Immature natural killer cell (primary cell): ENCODE results near the gene ASIC2. TPM values are rescaled to one million over a fixed set of nuclear protein-coding genes. Genes with fewer than 3 reads are reported as not detected.

Source experiments
- DNase-seq, 3 donors: peaks; one replicate each; pipeline ENCODE4 v3.0.0; 2022; ENCODE audit warnings: mixed read lengths in 1 of 3
- H3K27ac Mint-ChIP-seq, 6 donors: one replicate each; pipeline ENCODE4 v1.8.0; 2020; ENCODE audit warnings: mixed read lengths in 6 of 6, mild to moderate bottlenecking in 5 of 6, inconsistent platforms in 4 of 6, moderate library complexity in 3 of 6
- H3K27me3 Mint-ChIP-seq, 3 donors: one replicate each; pipeline ENCODE4 v1.8.0; 2020 to 2021; ENCODE audit warnings: low read depth in 3 of 3, mild to moderate bottlenecking in 3 of 3, mixed read lengths in 3 of 3, moderate library complexity in 3 of 3, inconsistent platforms in 1 of 3
- H3K36me3 Mint-ChIP-seq, 3 donors: one replicate each; pipeline ENCODE4 v1.8.0; 2020; ENCODE audit warnings: mixed read lengths in 3 of 3, inconsistent platforms in 2 of 3, mild to moderate bottlenecking in 2 of 3
- H3K4me1 Mint-ChIP-seq, 2 donors: one replicate each; pipeline ENCODE4 v1.8.0; 2020; ENCODE audit warnings: inconsistent platforms in 2 of 2, mild to moderate bottlenecking in 2 of 2, mixed read lengths in 2 of 2, moderate library complexity in 1 of 2
- H3K4me3 Mint-ChIP-seq, 5 donors: one replicate each; pipeline ENCODE4 v1.8.0; 2020; ENCODE audit warnings: mild to moderate bottlenecking in 5 of 5, mixed read lengths in 5 of 5, inconsistent platforms in 3 of 5, moderate library complexity in 3 of 5
- H3K9me3 Mint-ChIP-seq, 6 donors: one replicate each; pipeline ENCODE4 v1.8.0; 2020; ENCODE audit warnings: mild to moderate bottlenecking in 6 of 6, mixed read lengths in 6 of 6, inconsistent platforms in 4 of 6, moderate library complexity in 3 of 6
- polyA plus RNA-seq, 3 donors: library from polyadenylated mRNA; unstranded; fragments of 300-500 nt; fragmentation: Illumina TruSeq; gene quantifications; one replicate each; pipeline ENCODE4 v1.2.3, GENCODE V29; 2021

Gene ASIC2
- polyA plus RNA-seq, 3 donors from 2014 or later = not detected

DNA sequence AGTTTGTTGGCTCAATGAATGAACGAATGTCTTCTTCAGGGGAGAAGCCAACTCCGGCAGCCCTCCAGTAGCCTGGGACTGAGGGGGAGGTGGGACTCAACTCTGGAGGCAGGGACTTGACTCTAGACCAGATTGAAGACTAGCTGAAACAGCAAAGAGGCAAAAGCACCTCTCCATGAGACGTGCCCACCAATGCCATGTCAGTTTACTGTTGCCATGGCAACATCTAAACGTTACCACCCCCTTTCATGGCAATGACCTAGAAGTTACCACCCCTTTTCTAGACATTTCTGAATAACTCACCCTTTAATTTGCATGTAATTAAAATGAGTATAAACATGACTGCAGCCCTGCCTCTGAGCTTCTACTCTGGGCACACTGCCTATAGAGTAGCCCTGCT, 91.8 kb downstream of the ASIC2 start:
- DNase-seq = no peak
- H3K27ac Mint-ChIP-seq = no peak overlapping the region
- H3K36me3 Mint-ChIP-seq = no peaks in the 10 kb centered on the region
- H3K4me3 Mint-ChIP-seq = no peak overlapping the region
- no peaks in the 10 kb centered on the region for H3K9me3 Mint-ChIP-seq
- H3K27me3 Mint-ChIP-seq = peaks cover 0 to 7% (median 2%) of the 10 kb centered on the region in 3 donors
- H3K4me1 Mint-ChIP-seq = no peaks in the 10 kb centered on the region

DNA sequence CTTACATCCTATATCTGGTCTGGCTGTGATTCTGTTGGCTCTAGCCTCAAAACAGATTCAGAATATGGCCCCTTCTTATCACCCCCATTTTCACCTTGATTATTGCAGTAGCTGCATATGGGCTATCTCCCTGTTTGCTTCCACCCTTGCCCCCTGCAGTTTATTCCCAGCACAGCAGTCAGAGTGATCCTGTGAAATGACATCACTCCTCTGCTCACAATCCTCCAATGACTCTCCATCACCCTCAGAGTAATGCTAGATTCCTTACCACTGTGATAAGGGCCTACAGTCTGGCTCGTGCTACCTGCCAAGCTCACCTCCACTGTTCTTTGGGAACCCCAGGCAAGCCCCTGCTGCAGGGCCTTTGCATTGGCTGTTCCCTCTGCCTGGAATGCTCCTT, 92.5 kb downstream of the ASIC2 start:
- DNase-seq = no peak
- Mint-ChIP-seq H3K9me3 (no peaks in the 10 kb centered on the region), H3K27ac (no peak overlapping the region), H3K36me3 (no peaks in the 10 kb centered on the region), H3K4me1 (no peaks in the 10 kb centered on the region), H3K27me3 (peaks cover 0 to 9% (median 2%) of the 10 kb centered on the region in 3 donors), H3K4me3 (no peak overlapping the region)

DNA sequence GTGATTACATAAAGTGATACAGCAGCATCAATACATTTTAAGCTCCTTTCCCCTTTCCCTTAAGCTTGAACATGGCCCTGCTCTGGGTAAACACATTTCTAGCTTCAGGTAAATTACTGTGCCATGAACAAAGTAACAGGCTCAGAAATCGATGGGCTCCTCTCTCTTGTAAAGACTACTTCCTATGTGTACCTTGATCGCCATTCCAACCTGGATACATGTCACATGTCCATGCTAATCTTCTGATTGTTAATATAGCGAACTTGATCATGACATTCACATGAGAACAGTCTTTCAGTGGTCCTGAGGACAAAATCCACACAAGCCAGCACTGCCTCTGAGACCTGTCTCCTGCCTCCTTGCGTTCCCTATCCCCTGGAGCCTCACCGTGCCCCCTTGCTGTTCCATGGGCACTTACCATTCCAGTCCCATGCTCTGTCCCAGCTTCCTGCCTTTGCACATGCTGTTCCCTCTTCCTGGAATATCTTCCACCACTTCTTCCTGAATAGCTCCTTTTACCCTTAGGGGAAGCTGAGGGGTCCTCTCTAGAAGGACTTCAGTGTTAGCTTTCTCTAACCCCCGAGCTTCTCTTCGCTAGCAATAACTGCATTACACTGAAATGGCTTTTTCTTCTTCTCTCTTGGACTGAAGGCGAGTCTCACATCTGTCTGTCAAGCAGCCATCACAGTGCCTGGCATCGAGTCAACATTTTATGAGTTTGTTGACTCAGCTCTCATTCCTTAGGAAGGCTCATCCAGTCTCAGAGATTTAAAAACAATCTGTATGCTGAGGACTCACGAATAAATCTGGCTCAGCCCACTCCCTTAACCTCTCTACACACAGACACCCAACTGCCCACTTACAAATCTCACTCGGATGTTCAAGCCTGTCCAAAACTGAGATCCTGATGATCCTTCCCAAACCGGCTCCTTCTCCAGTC, 93.3 kb downstream of the ASIC2 start:
- H3K27me3 Mint-ChIP-seq = peaks cover 0 to 9% (median 2%) of the 10 kb centered on the region in 3 donors
- no peaks in the 10 kb centered on the region for H3K9me3 Mint-ChIP-seq
- no peaks in the 10 kb centered on the region for H3K36me3 Mint-ChIP-seq
- DNase-seq = no peak
- H3K4me1 Mint-ChIP-seq = no peaks in the 10 kb centered on the region
- H3K4me3 Mint-ChIP-seq = no peak overlapping the region
- H3K27ac Mint-ChIP-seq = no peak overlapping the region

DNA sequence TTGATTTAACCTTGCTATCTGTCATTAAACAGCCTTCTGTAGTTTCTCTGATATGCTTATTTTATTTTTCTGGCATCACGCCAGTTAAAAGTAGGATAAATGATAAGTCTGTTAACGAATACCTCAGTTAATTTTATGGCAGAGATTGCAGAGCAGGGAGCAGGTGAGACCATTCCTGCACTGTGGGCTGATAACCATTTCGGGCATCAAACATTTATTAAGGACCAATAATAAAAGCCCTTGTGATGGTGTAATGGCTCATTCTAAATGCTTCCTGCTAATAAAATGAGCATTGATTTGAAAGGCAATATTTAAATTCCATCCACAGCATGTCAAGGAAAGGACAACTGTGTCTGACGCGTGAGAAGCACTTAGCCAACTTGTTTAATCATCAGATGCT, 94.1 kb downstream of the ASIC2 start:
- no peak for DNase-seq
- H3K4me3 Mint-ChIP-seq = no peak overlapping the region
- peaks cover 0 to 9% (median 2%) of the 10 kb centered on the region in 3 donors for H3K27me3 Mint-ChIP-seq
- no peaks in the 10 kb centered on the region for H3K36me3 Mint-ChIP-seq
- H3K27ac Mint-ChIP-seq = no peak overlapping the region
- H3K9me3 Mint-ChIP-seq = no peaks in the 10 kb centered on the region
- H3K4me1 Mint-ChIP-seq = no peaks in the 10 kb centered on the region

DNA sequence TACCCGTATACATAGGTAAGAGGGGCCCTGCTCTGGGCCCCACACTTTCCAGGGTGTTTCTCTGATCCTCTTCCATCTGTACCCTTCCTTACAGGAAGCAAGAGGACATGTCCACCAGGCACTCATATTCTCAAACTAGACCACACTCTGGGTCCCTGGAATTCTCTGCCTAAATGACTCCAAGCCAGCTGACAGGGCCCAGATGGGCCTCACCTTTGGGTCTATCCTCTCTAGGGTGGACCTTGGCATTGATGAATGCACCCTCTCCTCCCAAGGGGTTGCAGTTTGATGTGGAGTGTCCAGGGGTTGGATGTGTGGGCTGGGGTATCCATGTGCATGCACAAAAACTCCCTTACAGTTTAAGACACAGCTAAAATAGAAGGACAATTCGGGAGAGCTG, 95.8 kb downstream of the ASIC2 start:
- no peaks in the 10 kb centered on the region for H3K36me3 Mint-ChIP-seq
- peaks cover 0 to 9% (median 2%) of the 10 kb centered on the region in 3 donors for H3K27me3 Mint-ChIP-seq
- H3K4me1 Mint-ChIP-seq = no peaks in the 10 kb centered on the region
- H3K27ac Mint-ChIP-seq = no peak overlapping the region
- H3K9me3 Mint-ChIP-seq = no peaks in the 10 kb centered on the region
- no peak overlapping the region for H3K4me3 Mint-ChIP-seq
- DNase-seq = no peak

DNA sequence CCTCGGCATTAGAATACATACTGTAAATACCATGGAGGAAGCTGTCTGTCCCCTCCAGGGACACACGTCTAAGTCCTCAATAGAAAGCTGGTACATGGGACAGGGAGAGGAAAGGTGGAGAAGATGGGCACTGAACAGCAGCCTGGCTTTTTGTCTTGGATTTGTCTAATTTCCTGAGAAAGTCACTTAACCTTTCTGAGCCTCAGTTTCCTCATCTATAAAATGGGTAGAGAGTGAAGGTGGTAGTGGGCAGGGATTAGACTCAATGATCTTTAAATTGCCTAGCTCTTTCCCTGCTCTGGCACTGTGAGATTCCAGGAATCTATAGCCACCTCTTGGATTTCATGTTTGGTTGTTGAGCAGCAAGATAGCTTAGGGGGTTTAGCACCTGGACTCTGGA, 96.2 kb downstream of the ASIC2 start:
- no peak for DNase-seq
- Mint-ChIP-seq H3K27ac (no peak overlapping the region), H3K9me3 (no peaks in the 10 kb centered on the region), H3K4me3 (no peak overlapping the region), H3K4me1 (no peaks in the 10 kb centered on the region), H3K27me3 (peaks cover 0 to 9% (median 2%) of the 10 kb centered on the region in 3 donors), H3K36me3 (no peaks in the 10 kb centered on the region)

GRCh38 chr17:33192951-33193911, 99.9 kb downstream of the ASIC2 start:
- no peak overlapping the region for H3K4me3 Mint-ChIP-seq
- peaks cover 0 to 12% (median 6%) of the 10 kb centered on the region in 3 donors for H3K27me3 Mint-ChIP-seq

GRCh38 chr17:33183487-33184026, 109.5 kb downstream of the ASIC2 start:
- Mint-ChIP-seq H3K27me3 (peaks cover 3 to 28% (median 5%) of the 10 kb centered on the region in 3 donors), H3K4me1 (no peaks in the 10 kb centered on the region), H3K4me3 (no peak overlapping the region), H3K9me3 (peaks cover 0 to 4% (median 0%) of the 10 kb centered on the region in 6 donors), H3K27ac (no peak overlapping the region), H3K36me3 (no peaks in the 10 kb centered on the region)
- DNase-seq = no peak

More at GRCh38 chr17:33192951-33193911, 99.9 kb downstream of the ASIC2 start:
- Mint-ChIP-seq H3K36me3 (no peaks in the 10 kb centered on the region), H3K27ac (no peak overlapping the region), H3K4me1 (no peaks in the 10 kb centered on the region), H3K9me3 (no peaks in the 10 kb centered on the region)
- no peak for DNase-seq

GRCh38 chr17:33179151-33179550, 113.9 kb downstream of the ASIC2 start:
- peaks cover 0 to 3% (median 0%) of the 10 kb centered on the region in 6 donors for H3K9me3 Mint-ChIP-seq
- DNase-seq = no peak
- no peak overlapping the region for H3K4me3 Mint-ChIP-seq
- H3K36me3 Mint-ChIP-seq = no peaks in the 10 kb centered on the region
- H3K4me1 Mint-ChIP-seq = no peaks in the 10 kb centered on the region
- no peak overlapping the region for H3K27ac Mint-ChIP-seq
- H3K27me3 Mint-ChIP-seq = peaks cover 1 to 21% (median 6%) of the 10 kb centered on the region in 3 donors

DNA sequence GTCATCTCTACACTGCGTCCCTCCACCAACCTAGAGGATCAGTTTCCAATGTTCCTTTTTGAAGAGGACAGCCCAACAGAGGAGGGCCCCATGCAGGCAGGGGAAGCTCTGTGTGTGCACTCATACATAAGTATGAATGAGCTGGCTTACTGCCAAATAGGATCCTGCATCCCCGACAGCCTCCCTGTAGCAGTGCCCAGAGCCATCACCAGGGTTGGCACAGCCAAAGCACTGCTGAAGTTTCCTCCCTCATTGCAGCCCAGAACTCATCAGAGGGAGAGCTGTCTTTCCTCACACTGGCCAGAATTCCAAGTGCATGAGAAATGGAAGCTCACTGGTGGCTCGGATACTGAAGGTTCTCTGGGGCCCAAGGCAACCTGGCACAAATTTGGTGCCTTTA, 114.4 kb downstream of the ASIC2 start:
- H3K4me3 Mint-ChIP-seq = no peak overlapping the region
- H3K27ac Mint-ChIP-seq = no peak overlapping the region
- H3K9me3 Mint-ChIP-seq = peaks cover 0 to 3% (median 0%) of the 10 kb centered on the region in 6 donors
- peaks cover 1 to 19% (median 6%) of the 10 kb centered on the region in 3 donors for H3K27me3 Mint-ChIP-seq
- no peak for DNase-seq
- H3K36me3 Mint-ChIP-seq = no peaks in the 10 kb centered on the region
- no peaks in the 10 kb centered on the region for H3K4me1 Mint-ChIP-seq

- no peak overlapping the region for H3K4me3 Mint-ChIP-seq
- peaks cover 0 to 9% (median 2%) of the 10 kb centered on the region in 3 donors for H3K27me3 Mint-ChIP-seq
- DNase-seq = no peak
- H3K36me3 Mint-ChIP-seq = no peaks in the 10 kb centered on the region
- H3K4me1 Mint-ChIP-seq = no peaks in the 10 kb centered on the region
- peaks cover 0 to 1% (median 0%) of the 10 kb centered on the region in 6 donors for H3K9me3 Mint-ChIP-seq
- no peak overlapping the region for H3K27ac Mint-ChIP-seq
Observed at GRCh38 chr17:33175562-33175961, 117.5 kb downstream of the ASIC2 start.

- peaks cover 0 to 1% (median 0%) of the 10 kb centered on the region in 6 donors for H3K9me3 Mint-ChIP-seq
- H3K4me1 Mint-ChIP-seq = no peaks in the 10 kb centered on the region
- no peaks in the 10 kb centered on the region for H3K36me3 Mint-ChIP-seq
- no peak for DNase-seq
- H3K27me3 Mint-ChIP-seq = peaks cover 2 to 10% (median 2%) of the 10 kb centered on the region in 3 donors
- H3K4me3 Mint-ChIP-seq = no peak overlapping the region
- no peak overlapping the region for H3K27ac Mint-ChIP-seq
Observed at GRCh38 chr17:33171931-33172330, 121.2 kb downstream of the ASIC2 start.

DNA sequence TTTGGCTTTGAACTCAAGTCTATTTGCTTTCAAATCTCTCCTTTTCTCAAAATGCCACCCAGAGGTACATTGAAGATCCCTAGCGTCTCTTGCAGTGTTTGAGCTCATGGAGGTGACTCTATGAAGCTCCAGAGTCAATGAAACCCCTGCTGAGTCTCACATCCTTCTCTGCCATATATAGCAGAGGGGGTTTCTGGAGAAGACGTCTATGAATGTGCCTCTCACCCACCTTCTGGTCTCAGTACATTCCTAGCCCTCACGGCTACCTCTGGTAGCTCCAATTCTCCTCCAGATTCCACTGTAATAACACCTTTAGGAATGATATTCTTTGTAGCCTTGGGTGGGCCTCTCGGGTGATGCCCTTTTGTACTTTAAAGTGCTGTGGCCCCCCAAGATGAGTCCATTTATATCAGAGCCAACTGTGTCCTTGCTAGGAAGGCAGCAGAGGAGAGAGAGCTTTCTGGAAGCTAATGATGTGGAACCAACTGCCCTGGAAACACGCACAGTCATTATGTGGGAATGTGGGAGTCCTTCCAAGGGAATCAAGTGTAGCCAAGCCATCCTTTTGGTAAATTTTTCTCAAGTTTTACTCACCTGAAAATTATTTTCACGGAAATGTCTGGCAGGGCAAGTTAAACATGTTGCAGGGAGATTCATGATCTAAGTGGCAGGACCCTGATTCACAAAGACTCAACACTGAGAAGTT, 123.4 kb downstream of the ASIC2 start:
- no peaks in the 10 kb centered on the region for H3K4me1 Mint-ChIP-seq
- peaks cover 2 to 10% (median 2%) of the 10 kb centered on the region in 3 donors for H3K27me3 Mint-ChIP-seq
- H3K27ac Mint-ChIP-seq = no peak overlapping the region
- no peaks in the 10 kb centered on the region for H3K9me3 Mint-ChIP-seq
- no peak overlapping the region for H3K4me3 Mint-ChIP-seq
- no peaks in the 10 kb centered on the region for H3K36me3 Mint-ChIP-seq
- DNase-seq = no peak
